MM.1S (cell line): ENCODE data around the gene NBDY.

ENCODE experiments used
- EZH2 ChIP-seq: fragments of 300-600 bp; sonication (generic); optimal IDR thresholded peaks from 2 replicates; pipeline ENCODE3; 2017; ENCODE audit warnings: low read depth, mild to moderate bottlenecking, antibody characterized with exemption, low read length, mixed read lengths
- EZH2phosphoT487 ChIP-seq: fragments of 300-600 bp; sonication (generic); IDR thresholded peaks from 2 replicates; pipeline ENCODE4 v1.6.1; 2018; ENCODE audit warnings: antibody characterized with exemption, low read length
- TF ChIP-seq, protein P1 (sequence below): fragments of 300-600 bp; sonication (generic); IDR thresholded peaks from 2 replicates; pipeline ENCODE4 v1.5.1; 2016; ENCODE audit warnings: antibody characterized with exemption, low read length, mixed read lengths

GRCh38 chrX:56783996-56784620 is 55.1 kb downstream of the NBDY start:
- TF ChIP-seq, protein P1, sequence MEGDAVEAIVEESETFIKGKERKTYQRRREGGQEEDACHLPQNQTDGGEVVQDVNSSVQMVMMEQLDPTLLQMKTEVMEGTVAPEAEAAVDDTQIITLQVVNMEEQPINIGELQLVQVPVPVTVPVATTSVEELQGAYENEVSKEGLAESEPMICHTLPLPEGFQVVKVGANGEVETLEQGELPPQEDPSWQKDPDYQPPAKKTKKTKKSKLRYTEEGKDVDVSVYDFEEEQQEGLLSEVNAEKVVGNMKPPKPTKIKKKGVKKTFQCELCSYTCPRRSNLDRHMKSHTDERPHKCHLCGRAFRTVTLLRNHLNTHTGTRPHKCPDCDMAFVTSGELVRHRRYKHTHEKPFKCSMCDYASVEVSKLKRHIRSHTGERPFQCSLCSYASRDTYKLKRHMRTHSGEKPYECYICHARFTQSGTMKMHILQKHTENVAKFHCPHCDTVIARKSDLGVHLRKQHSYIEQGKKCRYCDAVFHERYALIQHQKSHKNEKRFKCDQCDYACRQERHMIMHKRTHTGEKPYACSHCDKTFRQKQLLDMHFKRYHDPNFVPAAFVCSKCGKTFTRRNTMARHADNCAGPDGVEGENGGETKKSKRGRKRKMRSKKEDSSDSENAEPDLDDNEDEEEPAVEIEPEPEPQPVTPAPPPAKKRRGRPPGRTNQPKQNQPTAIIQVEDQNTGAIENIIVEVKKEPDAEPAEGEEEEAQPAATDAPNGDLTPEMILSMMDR, result no peak
- no peak for TF ChIP-seq EZH2
- TF ChIP-seq EZH2phosphoT487, result no peak
